ENCODE results near the gene CTTN. TPM values are rescaled to one million over a fixed set of nuclear protein-coding genes. Genes with fewer than 3 reads are reported as not detected.

Gene CTTN
- total and polyA plus RNA-seq, 2 experiments from 2014 or later: 72.5 to 245 TPM

- DNase-seq (ENCODE audit: low read depth in 1 of 2, low spot score in 1 of 2): peak in 1 of 2 donors; percentile 43
- peak overlapping the region; percentile 97 for H3K27ac ChIP-seq
- TF ChIP-seq, protein P1, sequence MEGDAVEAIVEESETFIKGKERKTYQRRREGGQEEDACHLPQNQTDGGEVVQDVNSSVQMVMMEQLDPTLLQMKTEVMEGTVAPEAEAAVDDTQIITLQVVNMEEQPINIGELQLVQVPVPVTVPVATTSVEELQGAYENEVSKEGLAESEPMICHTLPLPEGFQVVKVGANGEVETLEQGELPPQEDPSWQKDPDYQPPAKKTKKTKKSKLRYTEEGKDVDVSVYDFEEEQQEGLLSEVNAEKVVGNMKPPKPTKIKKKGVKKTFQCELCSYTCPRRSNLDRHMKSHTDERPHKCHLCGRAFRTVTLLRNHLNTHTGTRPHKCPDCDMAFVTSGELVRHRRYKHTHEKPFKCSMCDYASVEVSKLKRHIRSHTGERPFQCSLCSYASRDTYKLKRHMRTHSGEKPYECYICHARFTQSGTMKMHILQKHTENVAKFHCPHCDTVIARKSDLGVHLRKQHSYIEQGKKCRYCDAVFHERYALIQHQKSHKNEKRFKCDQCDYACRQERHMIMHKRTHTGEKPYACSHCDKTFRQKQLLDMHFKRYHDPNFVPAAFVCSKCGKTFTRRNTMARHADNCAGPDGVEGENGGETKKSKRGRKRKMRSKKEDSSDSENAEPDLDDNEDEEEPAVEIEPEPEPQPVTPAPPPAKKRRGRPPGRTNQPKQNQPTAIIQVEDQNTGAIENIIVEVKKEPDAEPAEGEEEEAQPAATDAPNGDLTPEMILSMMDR (IDR thresholded peaks at IDR 0.05; ENCODE audit: low read depth, low read length): no peak
- no peaks in the 10 kb centered on the region for H3K36me3 ChIP-seq
- H3K4me3 ChIP-seq: no peak overlapping the region
- H3K9me3 ChIP-seq (ENCODE audit: low read depth): no peaks in the 10 kb centered on the region
- H3K4me1 ChIP-seq (ENCODE audit: low read depth): peaks cover 19% of the 10 kb centered on the region
- H3K27me3 ChIP-seq: no peaks in the 10 kb centered on the region
These were observed 83.5 kb downstream of the CTTN start for GRCh38 chr11:70481625-70482528.

DNA sequence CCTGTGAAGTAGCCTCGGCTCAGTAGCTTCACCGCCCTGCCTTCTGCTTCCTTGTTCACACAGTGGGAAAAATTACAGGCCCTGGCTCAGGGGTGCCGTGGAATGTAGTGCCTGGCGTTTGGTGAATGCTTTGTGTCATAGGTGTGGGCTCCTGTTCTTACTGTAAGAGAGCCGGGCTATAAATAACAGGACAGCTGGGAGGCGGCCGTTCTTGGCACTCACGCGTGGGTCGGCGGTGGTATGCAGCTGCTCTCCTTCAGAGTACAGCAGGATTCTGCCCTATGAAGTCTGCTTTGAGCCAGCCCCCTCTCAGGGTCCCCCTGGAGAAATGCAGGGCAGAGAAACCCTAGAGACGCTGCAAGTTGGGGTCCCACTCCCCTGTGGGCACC lies 84.2 kb downstream of the CTTN start:
- TF ChIP-seq, protein P1 (IDR thresholded peaks at IDR 0.05; ENCODE audit: low read depth, low read length): no peak
- peak; percentile 39 to 86 for DNase-seq (ENCODE audit: low read depth in 1 of 2, low spot score in 1 of 2)
- peak overlapping the region; percentile 97 for H3K27ac ChIP-seq

DNA sequence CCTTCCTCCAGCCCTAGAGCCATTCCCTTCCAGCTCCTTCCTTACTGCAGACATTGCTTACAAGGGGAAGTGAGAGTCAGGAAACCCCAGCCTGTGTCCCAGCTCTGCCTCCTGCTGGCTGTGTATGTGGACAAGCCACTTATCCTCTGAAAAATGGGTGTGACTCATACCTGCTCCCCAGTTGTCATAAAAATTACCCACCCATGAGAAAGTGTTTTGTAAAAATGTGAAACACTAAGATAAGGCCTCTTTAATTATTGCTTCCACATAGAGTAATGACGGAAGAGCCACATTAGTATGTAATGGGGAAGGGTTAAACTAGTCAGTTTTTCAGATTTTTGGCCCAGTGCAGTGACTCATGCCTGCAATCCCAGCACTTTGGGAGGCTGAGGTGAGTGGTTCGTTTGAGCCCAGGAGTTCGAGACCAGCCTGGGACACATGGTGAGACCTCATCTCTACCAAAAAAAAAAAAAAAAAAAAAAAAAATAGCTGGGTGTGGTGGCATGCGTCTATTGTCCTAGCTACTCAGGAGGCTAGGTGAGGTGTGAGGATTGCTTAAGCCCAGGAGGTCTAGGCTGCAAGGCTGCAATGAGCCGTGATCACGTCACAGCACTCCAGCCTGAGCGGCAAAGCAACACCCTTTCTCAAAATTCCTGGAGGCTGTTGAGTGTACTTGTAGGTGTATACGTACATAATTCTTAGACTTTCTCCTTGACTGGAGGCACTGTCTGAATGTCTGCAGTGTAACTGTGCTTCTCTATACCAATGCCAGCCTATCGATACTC lies 84.9 kb downstream of the CTTN start:
- Histone ChIP-seq H3K4me1 (ENCODE audit: low read depth) (peaks cover 11% of the 10 kb centered on the region), H3K36me3 (no peaks in the 10 kb centered on the region), H3K4me3 (no peak overlapping the region), H3K27ac (peak overlapping the region; percentile 97), H3K27me3 (no peaks in the 10 kb centered on the region), H3K9me3 (ENCODE audit: low read depth) (no peaks in the 10 kb centered on the region)
- DNase-seq (ENCODE audit: low read depth in 1 of 2, low spot score in 1 of 2): peak; percentile 50 to 59
- TF ChIP-seq, protein P1 (IDR thresholded peaks at IDR 0.05; ENCODE audit: low read depth, low read length): peak; percentile 56

More for the DNA sequence above, 84.2 kb downstream of the CTTN start:
- H3K27me3 ChIP-seq: no peaks in the 10 kb centered on the region
- no peak overlapping the region for H3K4me3 ChIP-seq
- no peaks in the 10 kb centered on the region for H3K9me3 ChIP-seq (ENCODE audit: low read depth)
- H3K4me1 ChIP-seq (ENCODE audit: low read depth): peaks cover 15% of the 10 kb centered on the region
- H3K36me3 ChIP-seq: no peaks in the 10 kb centered on the region

GRCh38 chr11:70483917-70484316 lies 85.6 kb downstream of the CTTN start:
- Histone ChIP-seq H3K9me3 (ENCODE audit: low read depth) (no peaks in the 10 kb centered on the region), H3K4me3 (no peak overlapping the region), H3K27me3 (no peaks in the 10 kb centered on the region), H3K36me3 (no peaks in the 10 kb centered on the region), H3K4me1 (ENCODE audit: low read depth) (peaks cover 11% of the 10 kb centered on the region), H3K27ac (no peak overlapping the region)
- no peak for DNase-seq (ENCODE audit: low read depth in 1 of 2, low spot score in 1 of 2)
- TF ChIP-seq, protein P1 (IDR thresholded peaks at IDR 0.05; ENCODE audit: low read depth, low read length): no peak

GRCh38 chr11:70485326-70486025 lies 87.1 kb downstream of the CTTN start:
- TF ChIP-seq, protein P1 (IDR thresholded peaks at IDR 0.05; ENCODE audit: low read depth, low read length): no peak
- DNase-seq (ENCODE audit: low read depth in 1 of 2, low spot score in 1 of 2): no peak
- Histone ChIP-seq H3K4me1 (ENCODE audit: low read depth) (peaks cover 11% of the 10 kb centered on the region), H3K9me3 (ENCODE audit: low read depth) (no peaks in the 10 kb centered on the region), H3K27ac (no peak overlapping the region), H3K27me3 (no peaks in the 10 kb centered on the region), H3K36me3 (no peaks in the 10 kb centered on the region), H3K4me3 (no peak overlapping the region)

Data from cardiac muscle cell (in vitro differentiated cells and primary cell).